ENCODE data around the gene OR4K15.

Gene OR4K15

DNA sequence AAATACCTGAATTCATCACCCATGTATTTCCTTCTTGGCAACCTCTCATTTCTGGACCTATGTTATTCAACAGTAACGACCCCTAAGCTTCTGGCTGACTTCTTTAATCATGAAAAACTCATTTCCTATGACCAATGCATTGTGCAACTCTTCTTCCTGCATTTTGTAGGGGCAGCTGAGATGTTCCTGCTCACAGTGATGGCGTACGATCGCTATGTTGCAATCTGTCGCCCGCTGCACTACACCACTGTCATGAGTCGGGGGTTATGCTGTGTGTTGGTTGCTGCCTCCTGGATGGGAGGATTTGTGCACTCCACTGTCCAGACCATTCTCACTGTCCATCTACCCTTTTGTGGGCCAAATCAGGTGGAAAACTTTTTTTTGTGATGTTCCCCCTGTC is 26.9 kb downstream of the OR4K15 start:
- no peaks in the 10 kb centered on the region for H3K36me3 ChIP-seq
- peak in 6 of 11 experiments; percentile 10 to 64 (median 32); a peak in 3 of 22 replicates for TF ChIP-seq Cebpa-rat (IDR thresholded peaks at IDR 0.05)
- peak overlapping the region in 2 of 11 experiments; percentile 2 to 34; a peak in 2 of 22 replicates for H3K27ac ChIP-seq
- H3K4me1 ChIP-seq = peaks cover 0 to 11% (median 0%) of the 10 kb centered on the region in 10 experiments; a peak in 5 of 20 replicates
- peak overlapping the region in 4 of 11 experiments; percentile 8 to 39 (median 14); a peak in 5 of 22 replicates for H3K4me2 ChIP-seq
- no peak overlapping the region for H3K9ac ChIP-seq
- peaks cover 0 to 9% (median 0%) of the 10 kb centered on the region in 11 experiments; a peak in 3 of 22 replicates for H3K9me3 ChIP-seq (replicated peaks in 1 of 11)
- no peaks in the 10 kb centered on the region for H4K20me1 ChIP-seq
- no peaks in the 10 kb centered on the region for H3K27me3 ChIP-seq
- H3K4me3 ChIP-seq = no peak overlapping the region

DNA sequence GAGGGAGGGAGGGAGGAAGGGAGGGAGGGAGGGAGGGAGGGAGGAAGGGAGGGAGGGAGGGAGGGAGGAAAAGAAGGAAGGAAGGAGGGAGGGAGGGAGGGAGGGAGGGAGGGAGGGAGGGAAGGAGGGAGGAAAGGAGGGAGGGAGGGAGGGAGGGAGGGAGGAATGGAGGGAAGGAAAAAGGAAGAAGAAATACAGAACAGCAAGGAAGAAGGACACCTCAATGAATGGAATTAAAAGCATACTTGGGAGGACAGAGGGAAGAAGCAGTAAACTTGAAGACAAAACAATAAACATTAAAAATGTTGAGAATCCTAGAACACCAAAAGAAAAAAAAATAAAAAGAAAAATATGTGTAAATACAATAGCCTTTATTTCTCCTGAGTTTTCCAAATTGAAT is 32.8 kb downstream of the OR4K15 start:
- H3K4me2 ChIP-seq = no peak overlapping the region
- no peaks in the 10 kb centered on the region for H3K27me3 ChIP-seq
- H4K20me1 ChIP-seq = no peaks in the 10 kb centered on the region
- H3K27ac ChIP-seq = no peak overlapping the region
- no peak for TF ChIP-seq Cebpa-rat (IDR thresholded peaks at IDR 0.05)
- H3K4me1 ChIP-seq = peaks cover 0 to 15% (median 2%) of the 10 kb centered on the region in 10 experiments; a peak in 8 of 20 replicates
- H3K36me3 ChIP-seq = no peaks in the 10 kb centered on the region
- peaks cover 0 to 9% (median 6%) of the 10 kb centered on the region in 11 experiments; a peak in 8 of 22 replicates for H3K9me3 ChIP-seq (replicated peaks in 1 of 11)
- no peak overlapping the region for H3K9ac ChIP-seq
- no peak overlapping the region for H3K4me3 ChIP-seq

DNA sequence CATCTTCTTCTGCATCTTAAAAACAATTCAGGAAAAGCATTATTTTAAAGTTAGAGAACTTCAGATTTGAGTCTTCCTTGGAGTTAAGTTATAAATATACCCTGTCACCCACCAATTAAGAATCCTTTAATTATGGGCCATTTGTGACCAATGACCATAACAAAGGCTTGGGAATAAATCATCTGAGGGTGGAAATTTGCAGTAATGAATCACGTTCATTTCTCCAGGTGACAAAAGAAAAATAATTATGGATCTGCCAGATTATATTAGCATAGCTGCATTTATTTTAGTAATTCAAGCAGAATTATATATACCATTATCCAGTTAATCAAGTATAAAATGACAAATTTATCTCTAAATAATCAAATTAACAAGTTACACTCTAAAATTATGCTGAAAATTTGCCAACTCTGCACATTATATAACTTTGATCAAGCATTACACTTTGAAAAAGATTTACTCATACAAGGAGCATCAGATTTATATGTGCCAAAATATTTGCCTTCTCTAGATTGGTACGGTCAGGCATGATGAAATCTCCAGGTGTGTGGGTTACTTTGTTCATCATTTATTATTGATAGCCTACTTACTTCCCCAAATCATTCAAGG is 44.0 kb downstream of the OR4K15 start, which contains the start of gene OR4K14:
OR4K14 (minus strand) TSS at position 51 of the 609 bp plus-strand sequence. CDS start 4,114 bp downstream, outside the sequence.
- Histone ChIP-seq H3K9ac (no peak within 1 kb of the TSS), H3K4me2 (no peak within 1 kb of the TSS), H3K27me3 (no peaks in the 10 kb centered on the region), H3K4me1 (no peaks in the 10 kb centered on the region), H4K20me1 (no peaks in the 10 kb centered on the region), H3K27ac (no peak within 1 kb of the TSS), H3K36me3 (no peaks in the 10 kb centered on the region), H3K9me3 (replicated peaks in 1 of 11) (peaks cover 0 to 5% (median 0%) of the 10 kb centered on the region in 11 experiments; a peak in 7 of 22 replicates), H3K4me3 (no peak within 1 kb of the TSS)
- no peak for TF ChIP-seq Cebpa-rat (IDR thresholded peaks at IDR 0.05)

Measured in BLaER1 treated with 17β-estradiol and CSF1 and Interleukin-3, amounts not matched to agents 10 nM and 100 nM (cell line).